ENCODE results near the gene DLEC1. TPM values are rescaled to one million over a fixed set of nuclear protein-coding genes. Genes with fewer than 3 reads are reported as not detected.

DLEC1 gene
- total RNA-seq, 2 experiments from 2014 or later: 3.8 to 4.2 TPM

- peaks cover 2% of the 10 kb centered on the region for H3K9me3 Mint-ChIP-seq
- CTCF ChIA-PET: interaction anchor here (1.3 to 2.1 kb wide), 2 partner anchors 12 to 19 kb away, joined by 3 to 5 read pairs; no protein-coding TSS in a partner anchor
- no peak overlapping the region for H3K4me3 Mint-ChIP-seq
- H3K27me3 Mint-ChIP-seq: no peaks in the 10 kb centered on the region
- no peak for DNase-seq
- H3K27ac Mint-ChIP-seq: no peak overlapping the region
- POLR2A ChIA-PET: interaction anchor here (1.2 kb wide), 1 partner anchor 8 kb away, joined by 3 read pairs; no protein-coding TSS in a partner anchor
- peaks cover under 1% of the 10 kb centered on the region for H3K4me1 Mint-ChIP-seq
- peaks cover 50% of the 10 kb centered on the region for H3K36me3 Mint-ChIP-seq (ENCODE audit: low read depth)
Observed at GRCh38 chr3:38015485-38015884, 23.5 kb upstream of the DLEC1 start.

- CTCF ChIA-PET: interaction anchor here (1.3 to 2.1 kb wide), 2 partner anchors 12 to 19 kb away, joined by 3 to 5 read pairs; no protein-coding TSS in a partner anchor
- DNase-seq: no peak
- POLR2A ChIA-PET: interaction anchor here (1.2 kb wide), 1 partner anchor 9 kb away, joined by 3 read pairs; no protein-coding TSS in a partner anchor
- Mint-ChIP-seq H3K4me3 (no peak overlapping the region), H3K27ac (no peak overlapping the region), H3K27me3 (no peaks in the 10 kb centered on the region), H3K4me1 (peaks cover 1% of the 10 kb centered on the region), H3K9me3 (peaks cover 2% of the 10 kb centered on the region), H3K36me3 (ENCODE audit: low read depth) (peaks cover 48% of the 10 kb centered on the region)
Observed at GRCh38 chr3:38015984-38016383, 23.0 kb upstream of the DLEC1 start.

- no peak for DNase-seq
- ChIA-PET CTCF (interaction anchor here (1.3 to 2.1 kb wide), 2 partner anchors 13 to 20 kb away, joined by 3 to 5 read pairs; no protein-coding TSS in a partner anchor), POLR2A (interaction anchor here (1.2 kb wide), 1 partner anchor 9 kb away, joined by 3 read pairs; no protein-coding TSS in a partner anchor)
- H3K36me3 Mint-ChIP-seq (ENCODE audit: low read depth): peaks cover 48% of the 10 kb centered on the region
- H3K4me3 Mint-ChIP-seq: no peak overlapping the region
- no peaks in the 10 kb centered on the region for H3K27me3 Mint-ChIP-seq
- H3K4me1 Mint-ChIP-seq: peaks cover 1% of the 10 kb centered on the region
- H3K9me3 Mint-ChIP-seq: peaks cover 2% of the 10 kb centered on the region
- H3K27ac Mint-ChIP-seq: no peak overlapping the region
Observed at GRCh38 chr3:38016410-38016809, 22.6 kb upstream of the DLEC1 start.

- peaks cover 4% of the 10 kb centered on the region for H3K4me1 Mint-ChIP-seq
- H3K27me3 Mint-ChIP-seq: no peaks in the 10 kb centered on the region
- POLR2A ChIA-PET: no interaction called here
- DNase-seq: no peak
- no peak overlapping the region for H3K27ac Mint-ChIP-seq
- peaks cover 48% of the 10 kb centered on the region for H3K36me3 Mint-ChIP-seq (ENCODE audit: low read depth)
- H3K4me3 Mint-ChIP-seq: no peak overlapping the region
- CTCF ChIA-PET: interaction anchor here (1.3 to 2.1 kb wide), 2 partner anchors 13 to 20 kb away, joined by 3 to 5 read pairs; no protein-coding TSS in a partner anchor
- peaks cover 2% of the 10 kb centered on the region for H3K9me3 Mint-ChIP-seq
Observed at GRCh38 chr3:38016847-38017444, 22.1 kb upstream of the DLEC1 start.

DNA sequence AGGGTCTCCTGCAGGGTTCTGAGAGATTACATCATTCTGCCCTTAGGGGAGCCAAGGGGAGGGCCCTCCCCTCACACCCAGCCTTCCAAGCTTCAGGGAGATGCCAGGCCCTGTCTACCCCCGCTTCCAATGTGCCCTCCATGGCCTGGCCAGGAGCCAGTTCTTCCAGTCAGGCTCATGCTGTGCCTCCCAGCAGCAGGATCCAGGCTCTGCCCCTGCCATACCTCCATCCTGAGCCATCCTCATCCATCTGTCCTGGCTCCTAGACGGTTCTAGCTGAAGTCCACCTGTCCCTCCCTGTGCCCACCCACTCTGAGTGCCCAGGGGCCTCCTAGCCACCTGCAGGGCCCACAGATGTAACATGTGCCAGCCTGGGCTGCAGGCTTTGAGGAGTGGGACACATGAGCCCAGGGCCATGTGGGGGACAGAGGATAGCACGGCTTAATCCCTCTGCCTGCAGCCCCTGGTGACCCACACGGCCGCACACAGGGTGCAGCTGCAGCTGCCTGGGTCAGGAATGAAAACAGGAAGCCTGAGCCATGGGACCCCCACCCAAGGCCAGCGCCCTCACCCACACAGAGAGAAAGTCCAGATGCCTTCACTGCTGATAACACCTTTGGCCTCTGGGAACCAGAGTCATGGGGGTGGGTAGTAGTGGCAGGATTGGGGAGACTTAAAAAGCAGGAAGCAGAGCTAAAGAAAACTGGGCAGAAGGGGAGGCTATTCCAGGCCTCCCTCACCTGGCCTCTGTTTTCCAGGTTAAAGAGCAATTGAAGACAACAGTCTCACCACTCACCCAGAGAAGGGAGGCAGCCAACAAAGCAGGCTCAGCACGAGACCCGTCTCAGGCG is 21.3 kb upstream of the DLEC1 start:
- CTCF ChIA-PET: interaction anchor here (2.1 kb wide), 1 partner anchor 14 kb away, joined by 5 read pairs; no protein-coding TSS in a partner anchor
- Mint-ChIP-seq H3K4me3 (no peak overlapping the region), H3K9me3 (peaks cover 2% of the 10 kb centered on the region), H3K27ac (no peak overlapping the region), H3K27me3 (no peaks in the 10 kb centered on the region), H3K4me1 (peaks cover 6% of the 10 kb centered on the region), H3K36me3 (ENCODE audit: low read depth) (peaks cover 48% of the 10 kb centered on the region)
- POLR2A ChIA-PET: no interaction called here
- DNase-seq: no peak

DNA sequence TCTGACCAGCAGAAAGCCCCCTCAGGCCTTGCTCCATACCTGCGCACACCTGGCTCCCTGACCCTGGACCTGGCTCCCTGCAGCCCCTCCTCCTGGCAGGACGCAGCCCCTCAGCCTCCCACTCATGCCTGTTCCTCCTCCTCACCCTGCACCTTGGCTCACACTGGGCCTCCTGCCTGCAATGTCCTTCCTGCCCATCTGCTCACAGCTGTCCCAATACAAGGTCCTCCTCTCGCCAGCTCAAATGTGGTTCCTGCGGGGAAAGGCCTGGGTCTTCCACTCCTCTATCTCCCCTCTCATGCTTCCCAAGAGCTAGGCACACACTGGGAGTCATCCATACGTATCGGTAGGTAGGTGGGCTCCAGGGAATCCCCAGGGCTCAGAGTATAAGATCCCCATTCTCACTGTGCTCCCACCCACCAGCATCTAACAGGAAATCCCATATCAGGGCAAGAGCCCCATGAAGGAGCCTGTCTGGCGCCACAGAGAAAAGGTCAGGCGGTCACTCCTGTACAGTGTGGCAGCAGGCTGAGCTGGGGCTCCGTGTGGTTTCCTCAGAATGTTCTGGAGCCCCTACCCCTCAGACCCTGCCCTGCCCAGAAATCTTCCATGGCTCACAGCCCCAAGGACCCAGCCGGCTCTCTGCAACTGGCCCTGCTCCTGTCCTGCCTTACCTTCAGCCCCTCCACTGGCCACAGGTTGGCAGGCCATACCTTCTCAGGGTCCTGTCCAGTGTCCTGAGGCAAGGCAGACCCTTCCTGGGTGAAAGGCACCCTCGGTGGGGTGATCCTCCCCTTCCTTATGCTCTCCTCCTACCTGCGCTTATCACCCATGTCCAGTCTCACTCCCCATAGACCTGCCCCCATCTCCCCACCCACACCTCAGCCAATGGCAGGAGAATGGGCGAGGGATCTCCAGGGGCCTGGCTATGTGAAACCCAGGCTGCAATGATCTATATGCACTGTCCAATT is 20.4 kb upstream of the DLEC1 start:
- no peak for DNase-seq
- no peak overlapping the region for H3K27ac Mint-ChIP-seq
- H3K4me3 Mint-ChIP-seq: no peak overlapping the region
- peaks cover 14% of the 10 kb centered on the region for H3K4me1 Mint-ChIP-seq
- H3K9me3 Mint-ChIP-seq: peaks cover 2% of the 10 kb centered on the region
- ChIA-PET POLR2A (no interaction called here), CTCF (interaction anchor here (1.2 kb wide), 1 partner anchor 20 kb away, joined by 3 read pairs; the partner anchor contains the start of gene DLEC1)
- H3K27me3 Mint-ChIP-seq: no peaks in the 10 kb centered on the region
- H3K36me3 Mint-ChIP-seq (ENCODE audit: low read depth): peaks cover 48% of the 10 kb centered on the region

DNA sequence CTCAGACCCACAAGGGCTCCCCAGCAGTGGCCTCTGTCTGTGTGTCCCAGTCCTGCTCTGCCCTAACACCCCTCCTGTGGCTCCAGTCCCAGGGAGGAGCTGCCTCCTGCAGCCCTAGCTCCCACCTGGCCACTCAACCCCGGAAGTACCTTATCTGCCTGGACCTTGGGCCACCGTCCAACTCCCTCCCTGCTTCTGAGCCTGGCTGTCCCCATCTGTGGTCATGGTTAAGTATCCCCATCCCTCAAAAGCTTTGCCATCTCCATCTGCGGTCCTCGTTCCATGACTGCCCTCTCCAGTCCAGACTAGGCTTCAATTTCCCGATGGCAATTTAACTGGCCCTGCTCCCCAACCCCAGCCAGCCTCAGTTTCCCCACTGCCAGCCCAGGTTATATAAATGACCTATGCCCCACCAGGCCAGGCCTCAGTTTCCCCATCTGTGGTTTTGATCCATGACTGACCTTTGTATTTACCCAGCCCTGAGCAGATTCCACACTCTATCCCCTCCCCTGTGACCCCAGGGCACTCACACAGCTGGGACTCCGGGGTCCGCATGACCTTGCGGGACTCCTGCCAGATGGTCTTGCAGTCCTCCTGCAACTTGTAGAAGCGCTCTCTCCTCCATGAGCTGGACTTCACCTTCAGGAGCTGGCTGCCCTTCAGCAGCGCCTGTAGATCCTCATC is 19.2 kb upstream of the DLEC1 start:
- Mint-ChIP-seq H3K4me1 (peaks cover 18% of the 10 kb centered on the region), H3K27ac (no peak overlapping the region), H3K4me3 (no peak overlapping the region), H3K27me3 (no peaks in the 10 kb centered on the region), H3K36me3 (ENCODE audit: low read depth) (peaks cover 42% of the 10 kb centered on the region), H3K9me3 (peaks cover 2% of the 10 kb centered on the region)
- DNase-seq: no peak
- POLR2A ChIA-PET: no interaction called here
- CTCF ChIA-PET: interaction anchor here (1.2 kb wide), 2 partner anchors 19 to 52 kb away, joined by 3 read pairs; partner anchors contain the start of gene DLEC1

GRCh38 chr3:38020342-38020726 is 18.7 kb upstream of the DLEC1 start:
- H3K27ac Mint-ChIP-seq: no peak overlapping the region

GRCh38 chr3:38021196-38021595 is 17.8 kb upstream of the DLEC1 start:
- H3K27me3 Mint-ChIP-seq: no peaks in the 10 kb centered on the region
- peaks cover 30% of the 10 kb centered on the region for H3K36me3 Mint-ChIP-seq (ENCODE audit: low read depth)
- peaks cover 28% of the 10 kb centered on the region for H3K4me1 Mint-ChIP-seq
- no peak overlapping the region for H3K27ac Mint-ChIP-seq
- no peak overlapping the region for H3K4me3 Mint-ChIP-seq
- ChIA-PET POLR2A (interaction anchor here (3.0 kb wide), 1 partner anchor 18 kb away, joined by 13 read pairs; the partner anchor contains the start of gene DLEC1), CTCF (no interaction called here)
- H3K9me3 Mint-ChIP-seq: no peaks in the 10 kb centered on the region
- DNase-seq: no peak

More at GRCh38 chr3:38020342-38020726, 18.7 kb upstream of the DLEC1 start:
- Mint-ChIP-seq H3K36me3 (ENCODE audit: low read depth) (peaks cover 36% of the 10 kb centered on the region), H3K4me1 (peaks cover 21% of the 10 kb centered on the region), H3K4me3 (no peak overlapping the region), H3K27me3 (no peaks in the 10 kb centered on the region), H3K9me3 (peaks cover 2% of the 10 kb centered on the region)
- POLR2A ChIA-PET: interaction anchor here (3.0 kb wide), 1 partner anchor 19 kb away, joined by 13 read pairs; the partner anchor contains the start of gene DLEC1
- no peak for DNase-seq
- CTCF ChIA-PET: interaction anchor here (1.2 kb wide), 2 partner anchors 19 to 53 kb away, joined by 3 read pairs; partner anchors contain the start of gene DLEC1

DNA sequence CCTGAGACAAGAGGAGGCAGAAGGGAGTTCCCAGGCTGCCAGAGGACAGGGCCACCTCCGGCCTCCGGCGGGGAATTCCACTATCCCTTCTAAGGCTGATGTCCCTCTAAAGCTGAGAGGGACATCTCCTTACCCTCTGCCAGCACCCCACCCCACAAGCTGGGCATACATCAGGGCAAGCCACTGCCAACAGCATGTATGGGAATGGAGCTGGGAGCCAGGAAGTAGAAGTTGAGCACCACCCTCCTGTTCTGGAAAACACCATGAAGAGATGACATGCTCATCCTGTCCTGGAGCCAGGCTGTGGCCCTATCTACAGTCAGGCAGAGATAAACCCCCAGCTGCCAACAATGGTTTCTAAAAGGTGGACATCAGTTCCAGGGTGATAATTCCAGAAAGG is 16.7 kb upstream of the DLEC1 start:
- peaks cover 22% of the 10 kb centered on the region for H3K36me3 Mint-ChIP-seq (ENCODE audit: low read depth)
- H3K4me1 Mint-ChIP-seq: peaks cover 28% of the 10 kb centered on the region
- POLR2A ChIA-PET: interaction anchor here (0.8 to 3.0 kb wide), 7 partner anchors 9 to 143 kb away, joined by 3 to 13 read pairs (median 5); partner anchors contain the start of genes DLEC1 and OXSR1
- no peak overlapping the region for H3K4me3 Mint-ChIP-seq
- no peak overlapping the region for H3K27ac Mint-ChIP-seq
- no peaks in the 10 kb centered on the region for H3K9me3 Mint-ChIP-seq
- DNase-seq: no peak
- H3K27me3 Mint-ChIP-seq: peaks cover under 1% of the 10 kb centered on the region
- CTCF ChIA-PET: interaction anchor here (1.1 to 2.4 kb wide), 3 partner anchors 17 to 48 kb away, joined by 4 to 9 read pairs (median 7); partner anchors contain the start of gene DLEC1

GRCh38 chr3:38022896-38023709 is 15.9 kb upstream of the DLEC1 start:
- ChIA-PET POLR2A (interaction anchor here (0.8 to 3.0 kb wide), 7 partner anchors 10 to 142 kb away, joined by 3 to 13 read pairs (median 5); partner anchors contain the start of genes DLEC1 and OXSR1), CTCF (interaction anchor here (0.6 to 2.4 kb wide), 4 partner anchors 17 to 785 kb away, joined by 3 to 9 read pairs (median 6); partner anchors contain the start of gene DLEC1)
- H3K4me3 Mint-ChIP-seq: peak overlapping the region; percentile 86
- no peaks in the 10 kb centered on the region for H3K9me3 Mint-ChIP-seq
- peaks cover 29% of the 10 kb centered on the region for H3K4me1 Mint-ChIP-seq
- H3K36me3 Mint-ChIP-seq (ENCODE audit: low read depth): peaks cover 18% of the 10 kb centered on the region
- H3K27ac Mint-ChIP-seq: peak overlapping the region; percentile 95
- H3K27me3 Mint-ChIP-seq: peaks cover 6% of the 10 kb centered on the region
- DNase-seq: no peak

All from activated CD4-positive, alpha-beta memory T cell treated with anti-CD3 and anti-CD28 coated beads, Interleukin-2, amount 10 ng/mL, durations not matched to agents 7 days and 5 days (primary cell).